NCI-H1105 treated with DMSO at 0.1 percent for 48 hours (cell line): ENCODE data around the gene NFIX.
A peak's percentile ranks its signal among the peaks of the same experiment; 100 is the strongest.

Experiments used
- DNase-seq: peaks from one replicate; lab custom pipeline; 2025; lab: John Stamatoyannopoulos, UW

Gene NFIX

DNA sequence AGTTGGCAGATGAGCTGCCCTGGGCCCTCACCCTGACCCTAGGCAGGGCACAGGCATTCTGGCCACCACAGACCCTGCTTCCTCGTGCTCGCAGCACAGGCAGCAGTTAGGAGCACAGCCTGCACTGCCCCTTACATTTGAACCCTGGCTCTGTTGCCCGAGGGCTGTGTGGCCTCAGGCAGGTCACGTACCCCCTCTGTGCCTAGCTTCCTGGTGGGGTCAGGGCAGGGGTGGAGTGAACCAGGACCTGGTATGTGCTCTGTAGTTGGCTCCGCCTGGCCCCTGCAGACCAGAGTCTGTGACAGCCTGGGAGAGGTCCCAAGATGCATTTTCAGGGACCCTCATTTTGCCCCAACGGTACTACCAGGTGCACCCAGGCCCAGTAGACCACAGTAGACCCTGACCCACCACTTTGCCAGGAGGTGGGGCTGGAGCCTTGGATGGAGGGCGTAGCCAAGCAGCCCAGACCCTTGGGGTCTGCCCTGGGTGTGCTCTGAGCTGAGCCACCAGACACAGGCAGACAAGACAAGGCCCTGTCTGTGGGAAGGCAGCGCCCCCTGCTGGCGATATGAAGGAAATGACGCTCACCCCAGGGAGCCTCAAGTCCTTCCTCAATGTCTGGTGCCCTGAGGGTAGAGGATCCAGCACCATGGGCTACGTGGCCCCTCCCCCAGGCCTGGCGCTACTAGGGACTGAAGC lies 98.3 kb downstream of the NFIX start:
- peak; percentile 82 for DNase-seq

DNA sequence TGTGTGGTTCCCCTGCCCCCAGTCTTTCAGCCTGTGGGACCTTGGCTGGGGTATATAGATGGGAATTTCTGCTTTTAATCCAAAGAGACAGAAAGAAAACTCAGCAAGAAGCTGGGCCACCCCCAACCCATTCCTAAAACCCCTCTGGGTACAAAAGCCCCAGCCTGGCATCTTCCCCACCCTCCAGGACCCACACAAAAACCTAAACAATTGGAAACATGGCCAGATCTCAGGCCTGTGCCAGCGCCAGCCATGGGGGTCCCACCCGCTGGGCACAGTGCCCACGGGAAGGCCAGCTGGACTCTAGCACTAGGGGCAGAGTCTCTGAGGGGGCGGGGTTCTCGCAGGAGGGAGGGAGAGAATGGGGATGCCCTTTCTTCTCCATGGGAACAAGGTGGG lies 98.8 kb downstream of the NFIX start:
- no peak for DNase-seq

DNA sequence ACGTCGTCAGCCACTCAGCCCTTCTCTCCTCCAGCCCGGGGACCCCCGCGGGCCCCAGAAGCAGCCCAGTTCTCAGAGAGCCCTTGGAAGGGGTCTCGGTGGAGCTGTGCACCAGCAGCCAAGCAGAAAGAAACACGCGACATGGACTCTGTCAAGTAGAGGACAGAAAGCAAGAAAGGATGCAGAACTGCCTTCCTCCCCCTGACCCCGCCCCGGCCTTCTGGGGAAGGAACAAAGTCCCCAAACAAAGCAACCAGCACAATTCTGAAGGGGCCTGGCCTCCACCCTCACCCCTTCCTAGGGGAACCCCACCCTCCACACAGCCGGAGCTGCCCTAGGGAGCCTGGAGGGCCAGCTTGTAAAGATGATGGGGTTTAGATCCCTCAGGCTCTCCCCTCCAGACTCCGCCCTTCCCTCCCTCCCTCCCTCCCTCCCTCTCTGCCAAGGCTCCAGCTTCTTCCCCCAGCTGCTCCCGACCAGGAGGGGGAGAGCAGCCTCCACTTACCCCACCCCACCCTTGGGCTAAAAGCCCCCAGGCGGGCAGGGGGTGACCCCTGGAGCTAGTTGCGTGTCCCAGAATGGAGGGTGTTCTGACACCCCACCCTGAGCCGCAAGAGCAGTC lies 99.6 kb downstream of the NFIX start:
- no peak for DNase-seq

DNA sequence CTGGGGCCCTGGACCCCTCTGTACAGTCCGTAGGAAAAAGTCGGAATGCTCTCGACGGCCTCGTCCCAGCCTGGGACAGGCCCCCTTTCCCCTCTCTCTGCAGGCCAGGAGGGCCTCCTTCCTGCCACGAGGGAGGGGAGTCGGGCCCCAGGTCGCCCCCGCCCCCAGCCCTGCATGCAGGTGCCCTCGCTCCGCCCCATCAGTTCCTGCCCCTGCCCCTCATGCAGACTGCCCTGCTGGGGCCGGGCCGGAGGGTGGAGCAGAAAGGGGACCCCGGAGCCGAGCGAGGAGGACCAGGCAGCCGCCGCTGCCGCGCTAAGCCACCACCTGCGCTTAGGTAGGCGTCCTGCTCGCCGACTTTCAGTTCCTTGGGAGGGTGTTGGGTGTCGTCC lies 100.1 kb downstream of the NFIX start:
- no peak for DNase-seq

DNA sequence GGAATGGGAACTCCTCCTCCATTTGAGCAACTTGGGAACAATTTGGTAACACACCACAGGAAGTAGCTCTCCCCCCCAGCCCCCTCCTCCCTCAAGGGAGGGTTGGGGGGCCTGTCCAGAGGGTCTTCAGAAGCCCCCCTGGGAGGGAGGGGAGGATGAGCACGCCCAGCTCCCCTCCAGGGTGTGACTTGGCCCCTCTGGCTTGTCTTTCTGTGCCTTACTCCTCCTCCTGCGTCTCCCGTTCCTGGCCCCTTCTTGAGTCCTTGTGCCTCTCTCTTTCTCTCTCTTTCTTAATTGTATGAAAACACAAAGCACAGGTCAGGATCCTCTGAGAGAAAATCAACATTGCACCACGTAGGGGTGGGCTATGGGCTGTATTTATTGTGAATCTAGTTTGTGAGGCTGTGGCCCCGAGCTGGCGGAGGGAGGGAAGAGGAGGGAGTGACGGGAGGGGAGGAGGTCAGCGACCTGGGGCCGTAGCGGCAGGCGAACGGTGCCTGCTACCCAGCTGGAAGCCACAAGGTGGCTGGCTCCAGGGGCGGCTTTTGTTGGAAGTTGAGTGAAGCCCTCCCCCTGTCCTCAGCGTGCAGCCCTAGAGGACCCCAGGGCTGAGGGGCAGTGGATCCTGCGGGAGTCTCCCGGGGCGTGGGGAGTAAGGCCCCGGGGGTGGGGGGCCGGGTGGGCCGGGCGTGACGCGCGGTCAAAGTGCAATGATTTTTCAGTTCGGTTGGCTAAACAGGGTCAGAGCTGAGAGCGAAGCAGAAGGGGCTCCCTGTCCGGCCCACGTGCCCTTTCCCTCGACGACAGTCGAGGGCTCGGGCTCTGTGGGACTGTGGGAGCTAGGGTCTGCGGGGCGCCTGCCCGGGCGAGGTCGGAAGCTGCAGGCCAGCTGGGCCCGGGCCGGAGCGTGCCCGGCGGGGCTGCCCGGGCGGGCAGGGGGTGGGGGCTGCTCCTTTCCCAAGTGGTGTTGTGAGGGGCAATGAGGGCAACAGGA lies 101.0 kb downstream of the NFIX start:
- no peak for DNase-seq

DNA sequence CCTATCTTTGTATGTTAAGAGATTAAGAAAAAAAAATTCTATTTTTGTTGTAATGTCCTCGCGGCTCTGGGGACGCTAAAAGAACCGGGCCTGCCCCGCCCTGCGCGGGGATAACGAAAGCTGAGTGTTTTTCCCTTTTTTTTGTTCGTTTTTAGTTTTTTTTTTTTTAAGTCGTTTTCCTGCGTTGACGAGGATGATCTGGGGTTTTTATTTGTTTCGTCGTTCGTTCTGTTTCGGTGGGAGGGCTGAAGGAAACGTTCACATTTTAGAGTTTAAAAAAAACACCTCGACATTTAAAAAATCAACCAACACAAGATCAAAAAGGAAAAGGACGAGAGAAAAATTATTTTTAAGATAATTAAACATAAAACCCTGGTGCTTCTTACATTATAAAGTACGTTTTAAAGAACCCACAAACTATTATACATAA lies 101.8 kb downstream of the NFIX start:
- no peak for DNase-seq

DNA sequence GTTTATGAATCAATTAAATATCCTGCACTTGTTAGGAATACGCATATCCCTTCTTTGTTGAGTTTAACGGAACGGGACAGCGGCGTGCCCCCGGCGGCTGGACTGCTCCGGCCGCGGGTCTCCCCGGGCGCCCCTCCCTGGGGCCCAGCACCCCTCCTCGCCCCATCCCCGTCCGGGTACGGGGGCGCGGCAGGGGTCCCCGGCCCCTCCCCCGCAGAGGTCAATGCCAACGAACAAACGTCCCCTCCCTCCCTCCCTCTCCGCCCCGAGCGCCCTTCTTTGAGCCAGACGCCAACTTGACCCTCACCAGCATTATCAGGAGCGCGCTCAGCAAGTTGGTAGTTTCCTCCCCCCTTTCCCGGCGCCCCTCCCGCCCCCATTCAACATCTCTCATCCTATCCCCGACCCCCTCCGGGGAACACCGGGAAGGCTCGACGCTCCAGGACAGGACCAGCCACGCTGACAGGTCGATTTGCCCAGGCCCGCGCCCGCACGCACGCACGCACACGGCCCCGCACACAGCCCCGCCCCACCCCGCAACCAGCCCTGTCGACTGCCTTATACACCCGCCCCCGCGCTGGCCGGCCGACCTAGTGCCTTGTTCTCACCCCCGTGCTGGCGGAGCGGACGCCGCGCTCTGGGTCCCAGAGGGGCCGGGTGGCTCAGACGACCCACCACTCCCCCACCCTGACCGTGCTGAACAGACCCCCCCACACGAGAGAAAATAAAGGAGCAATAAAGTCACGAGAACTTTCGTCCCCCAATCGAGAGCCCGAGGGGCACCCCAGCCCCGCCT lies 102.4 kb downstream of the NFIX start:
- peak; percentile 9 for DNase-seq

DNA sequence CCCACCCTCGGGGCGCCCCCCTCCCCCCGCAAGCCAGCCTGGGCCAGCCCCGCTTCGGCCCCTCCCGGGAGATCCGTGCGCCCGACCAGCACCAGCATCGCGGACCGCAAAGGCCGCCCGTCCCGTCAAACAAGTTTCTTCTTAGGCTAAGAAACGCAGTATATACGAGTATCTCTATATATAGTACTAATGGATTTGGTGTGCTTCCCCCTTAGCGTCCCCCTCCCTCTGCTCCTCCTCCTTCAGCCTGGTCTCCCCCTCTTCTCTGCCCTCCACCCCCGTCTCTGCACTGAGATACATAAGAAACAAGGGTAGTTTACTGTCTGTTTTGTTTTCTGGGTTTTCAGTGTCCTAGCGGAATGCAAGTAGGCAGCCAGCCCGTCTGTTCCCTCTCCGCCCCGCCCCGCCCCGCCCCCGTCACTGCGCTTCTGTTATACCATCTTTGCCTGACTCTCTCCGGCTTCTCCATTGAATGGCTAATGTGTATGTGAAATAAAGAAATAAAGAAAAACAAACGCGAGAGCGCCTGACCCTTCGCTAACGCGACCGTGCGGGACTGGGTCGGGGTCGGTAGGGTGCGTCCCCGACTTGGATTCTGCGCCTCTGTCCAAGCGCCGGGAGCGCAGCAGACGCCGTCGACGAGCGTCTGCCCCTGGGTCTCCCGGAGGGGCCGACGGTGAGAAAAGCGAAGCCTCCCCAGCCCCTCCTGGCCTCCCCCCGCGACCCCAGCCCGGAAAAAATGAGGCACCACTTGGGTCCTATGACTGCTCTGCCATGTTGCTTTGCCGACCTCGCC lies 103.2 kb downstream of the NFIX start:
- DNase-seq, result no peak

DNA sequence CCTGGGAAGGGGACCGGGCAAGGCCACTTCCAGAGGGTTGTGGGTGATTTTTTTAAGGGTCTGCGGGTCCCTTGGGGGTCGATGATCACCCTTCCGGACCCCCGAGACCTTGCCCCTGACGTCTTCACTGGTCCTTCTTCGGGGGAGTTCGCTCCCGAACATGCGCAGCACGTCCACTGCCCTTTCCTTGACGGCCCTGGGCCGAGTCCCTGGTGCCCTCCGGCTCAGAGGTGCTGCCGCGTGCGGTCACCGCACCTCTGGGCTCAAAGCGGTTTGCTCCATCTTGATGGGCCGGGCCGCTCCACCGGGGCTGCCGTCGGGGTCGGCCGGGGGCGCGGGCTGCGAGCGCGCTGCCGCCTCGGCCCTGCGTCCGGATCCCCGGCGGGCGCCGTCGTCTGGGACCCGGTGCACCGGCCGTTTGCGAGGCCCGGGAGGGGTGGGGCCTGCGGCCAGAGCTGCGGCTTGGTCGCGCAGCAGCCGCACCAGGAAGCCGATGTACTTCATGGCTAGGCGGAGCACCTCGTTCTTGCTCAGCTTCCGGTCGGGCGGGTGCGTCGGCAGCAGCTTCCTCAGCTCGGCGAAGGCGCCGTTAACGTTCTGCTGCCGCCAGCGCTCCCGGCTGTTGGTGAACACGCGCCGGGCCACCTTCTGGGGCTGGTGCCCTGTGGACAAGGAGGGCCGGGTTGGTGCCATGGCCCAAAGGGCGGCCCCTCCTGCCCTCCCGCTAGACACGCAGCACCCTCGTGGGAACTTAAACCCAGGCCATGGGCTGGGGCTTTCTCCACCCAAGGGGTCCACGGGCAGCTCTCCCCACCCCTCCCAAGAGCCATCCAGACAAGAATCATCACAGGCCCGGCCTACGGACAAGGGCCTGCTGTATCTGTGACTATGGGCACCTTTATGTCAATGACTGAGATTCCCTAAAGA lies 104.1 kb downstream of the NFIX start:
- DNase-seq, result no peak

DNA sequence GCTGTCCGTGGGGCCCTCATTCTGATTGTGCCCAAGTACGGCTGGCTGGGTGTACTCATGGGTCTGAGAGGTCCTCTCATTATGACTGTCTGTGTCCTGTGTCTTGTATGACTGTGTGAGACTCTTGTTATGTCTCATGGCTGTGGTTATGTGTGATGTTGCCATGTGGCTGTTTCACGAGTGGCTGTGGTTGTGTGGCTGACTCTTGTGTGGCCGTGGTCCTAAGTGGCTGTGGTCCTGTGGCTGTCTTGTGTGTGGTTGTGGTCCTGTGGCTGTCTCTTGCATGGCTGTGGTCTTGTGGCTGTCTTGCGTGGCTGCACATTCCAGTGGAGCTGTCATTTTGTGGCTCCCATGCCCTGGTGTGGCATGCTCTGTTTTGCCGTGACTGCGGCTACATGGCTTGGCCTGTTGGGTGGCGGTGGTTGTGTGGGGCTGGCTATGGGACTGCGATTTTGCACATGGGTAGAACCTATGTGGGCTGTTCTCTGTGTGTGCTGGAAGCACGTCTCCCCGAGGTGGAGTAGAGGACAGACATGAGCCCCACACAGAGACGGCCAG lies 104.8 kb downstream of the NFIX start:
- DNase-seq, result no peak

DNA sequence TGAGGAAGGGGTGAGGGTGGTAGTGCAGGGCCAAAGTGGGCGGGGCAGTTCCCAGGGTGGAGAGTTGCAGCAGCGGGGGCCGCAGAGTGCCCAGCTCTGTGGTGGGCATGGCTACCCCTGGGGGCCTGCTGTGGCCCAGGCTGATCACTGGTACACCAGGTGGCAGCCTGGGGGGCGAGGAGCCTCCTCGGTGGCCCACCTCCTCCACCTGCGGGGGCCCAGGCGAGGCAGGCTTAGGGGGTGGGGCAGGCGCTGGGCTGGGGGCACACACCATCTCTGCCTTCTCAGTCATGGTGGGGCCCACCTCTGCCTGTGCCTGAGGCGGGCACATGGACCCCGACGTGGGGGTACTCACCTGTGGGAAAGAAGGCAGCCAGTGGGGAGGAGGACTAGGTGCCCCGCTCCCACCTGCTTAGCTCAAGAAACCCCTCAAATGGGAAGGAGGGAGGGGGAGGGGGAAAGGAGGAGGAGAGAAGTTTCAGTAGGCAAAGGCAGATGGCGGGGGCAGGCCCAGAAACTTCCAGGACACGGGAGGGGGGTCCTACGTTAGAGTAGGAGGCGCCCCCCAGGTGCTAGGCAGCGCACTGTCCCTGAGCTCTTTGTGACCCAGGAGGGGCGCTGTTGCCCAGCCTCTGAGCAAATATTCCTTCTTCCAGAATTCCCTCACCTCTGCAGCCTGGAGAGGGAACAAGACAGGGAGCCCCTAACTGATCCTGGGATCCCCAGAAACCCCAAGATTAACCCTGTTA lies 105.7 kb downstream of the NFIX start:
- no peak for DNase-seq

DNA sequence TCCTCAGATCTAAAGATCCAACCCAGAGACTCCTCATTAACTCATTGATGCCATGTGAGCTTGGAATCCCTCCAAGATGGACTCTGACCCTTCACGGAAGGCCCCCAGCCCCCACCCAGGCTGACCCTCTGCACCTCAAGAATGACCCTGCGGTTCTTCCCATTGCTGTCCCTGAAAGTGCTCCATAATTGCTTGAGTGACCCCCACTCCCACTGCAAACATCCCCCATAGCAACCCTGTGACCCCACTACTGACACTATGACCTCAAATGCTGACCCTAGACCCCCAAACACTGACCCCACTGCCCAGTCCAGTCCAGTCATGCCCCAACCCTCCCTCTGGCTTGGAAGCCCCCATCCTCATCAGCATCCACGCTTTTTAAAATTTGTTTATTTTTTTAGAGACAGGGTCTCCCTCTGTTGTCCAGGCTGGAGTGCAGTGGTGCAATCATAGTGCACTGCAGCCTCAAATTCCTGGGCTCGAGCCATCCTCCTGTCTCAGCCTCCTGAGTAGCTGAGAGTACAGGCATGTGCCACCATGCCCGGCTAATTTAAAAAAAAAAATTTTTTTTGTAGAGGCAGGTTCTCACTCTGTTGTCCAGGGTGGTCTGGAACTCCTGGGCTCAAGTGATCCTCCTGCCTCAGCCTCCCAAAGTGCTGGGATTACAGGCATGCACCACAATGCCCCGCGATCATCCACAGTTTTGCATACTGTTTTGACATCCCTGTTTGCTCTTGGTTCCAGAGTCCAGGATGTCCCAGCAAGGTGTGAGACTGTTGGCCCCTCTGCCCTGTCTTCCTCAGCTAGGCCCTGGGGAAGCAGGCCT lies 106.5 kb downstream of the NFIX start:
- DNase-seq, result no peak

DNA sequence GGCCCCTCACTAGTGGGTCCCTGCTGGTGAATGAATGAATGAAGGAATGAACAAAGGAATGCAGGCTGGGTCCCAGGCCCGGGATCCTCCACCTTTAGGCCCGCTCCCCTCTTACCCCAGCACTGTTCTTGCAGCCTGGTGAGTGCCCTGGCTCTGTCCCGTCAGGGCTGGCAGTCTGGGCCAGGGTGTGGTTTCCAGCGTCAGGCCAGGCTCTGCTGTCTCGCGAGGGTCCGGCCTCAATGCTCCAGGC lies 107.1 kb downstream of the NFIX start:
- no peak for DNase-seq

DNA sequence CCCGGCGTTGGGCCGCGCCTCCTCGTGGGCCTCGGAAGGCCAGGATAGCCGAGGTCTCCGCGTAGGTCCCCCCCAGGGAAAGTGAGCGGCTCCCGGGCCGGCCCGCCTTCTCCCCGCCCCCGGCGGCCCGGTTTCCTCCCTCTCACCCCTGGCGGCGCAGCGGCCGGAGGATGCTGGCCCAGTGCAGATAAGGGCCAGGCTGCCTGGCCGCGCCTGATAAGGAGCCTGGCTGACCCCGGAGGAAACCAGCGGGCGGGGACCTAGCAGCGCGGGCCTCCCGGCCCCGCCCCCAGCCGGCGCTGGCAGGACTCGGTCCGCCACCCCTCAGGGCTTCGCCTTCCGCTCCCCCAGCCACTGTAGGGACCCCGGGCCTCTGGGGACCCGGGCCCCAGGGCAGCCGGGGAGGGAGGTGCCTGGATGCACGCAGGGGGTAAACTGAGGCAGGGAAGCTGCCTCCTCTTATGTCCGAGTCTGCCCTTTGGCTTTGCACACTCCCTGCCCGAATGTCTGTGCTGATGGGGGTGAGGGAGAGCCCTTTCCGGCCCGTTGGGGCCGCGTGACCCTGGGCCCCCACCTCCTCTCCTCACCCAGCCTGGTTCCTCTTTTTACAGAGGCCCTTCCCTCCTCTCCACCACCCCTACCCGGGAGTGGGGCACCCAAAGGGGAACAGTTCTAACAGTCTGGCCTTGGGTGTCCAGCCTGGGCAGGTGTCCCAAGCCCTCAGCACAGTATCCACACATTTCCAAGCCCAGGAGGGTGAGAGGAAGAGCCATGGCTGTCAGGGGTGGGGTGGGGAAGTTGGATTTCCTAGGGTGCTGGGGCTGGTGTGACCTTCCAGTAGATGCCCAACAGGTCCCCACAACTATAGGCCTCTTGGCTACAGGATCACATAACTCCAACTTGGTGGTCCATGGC lies 107.6 kb downstream of the NFIX start, which contains the start of gene LYL1:
Gene LYL1 (minus strand): TSS at position 193 of the 915 bp plus-strand sequence. CDS start 1,687 bp downstream, outside the sequence.
- DNase-seq, result no peak

DNA sequence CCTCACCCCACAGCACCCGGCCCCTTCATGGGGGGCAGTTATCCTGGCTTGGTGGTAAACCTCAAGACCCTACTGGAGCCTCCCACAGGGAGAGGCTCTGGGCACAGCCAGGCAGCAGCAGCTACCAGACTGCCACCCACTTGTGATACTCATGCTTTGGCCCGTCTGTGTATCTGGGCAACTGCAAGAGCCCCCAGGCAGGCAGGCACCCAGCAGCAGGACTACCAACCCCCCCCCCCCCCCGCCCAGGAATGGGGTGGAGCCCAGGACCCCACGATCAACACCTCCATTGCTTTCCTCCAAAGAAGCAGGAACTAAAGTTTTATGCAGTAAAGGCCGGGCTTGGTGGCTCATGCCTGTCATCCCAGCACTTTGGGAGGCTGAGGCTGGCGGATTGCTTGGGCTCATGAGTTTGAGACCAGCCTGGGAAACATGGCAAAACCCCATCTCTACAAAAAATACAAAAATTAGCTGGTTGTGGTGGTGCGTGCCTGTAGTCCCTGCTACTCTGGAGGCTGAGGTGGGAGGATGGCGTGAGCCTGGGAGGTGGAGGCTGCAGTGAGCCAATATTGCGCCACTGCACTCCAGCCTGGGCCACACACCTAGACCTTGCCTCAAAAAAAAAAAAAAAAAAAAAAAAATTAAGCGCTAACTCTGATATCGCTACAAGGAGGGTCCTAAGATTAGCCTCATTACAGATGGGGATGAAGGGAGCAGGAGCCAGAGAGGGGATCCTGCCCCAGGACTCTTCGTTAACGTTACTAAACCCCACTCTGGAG lies 108.5 kb downstream of the NFIX start:
- no peak for DNase-seq

DNA sequence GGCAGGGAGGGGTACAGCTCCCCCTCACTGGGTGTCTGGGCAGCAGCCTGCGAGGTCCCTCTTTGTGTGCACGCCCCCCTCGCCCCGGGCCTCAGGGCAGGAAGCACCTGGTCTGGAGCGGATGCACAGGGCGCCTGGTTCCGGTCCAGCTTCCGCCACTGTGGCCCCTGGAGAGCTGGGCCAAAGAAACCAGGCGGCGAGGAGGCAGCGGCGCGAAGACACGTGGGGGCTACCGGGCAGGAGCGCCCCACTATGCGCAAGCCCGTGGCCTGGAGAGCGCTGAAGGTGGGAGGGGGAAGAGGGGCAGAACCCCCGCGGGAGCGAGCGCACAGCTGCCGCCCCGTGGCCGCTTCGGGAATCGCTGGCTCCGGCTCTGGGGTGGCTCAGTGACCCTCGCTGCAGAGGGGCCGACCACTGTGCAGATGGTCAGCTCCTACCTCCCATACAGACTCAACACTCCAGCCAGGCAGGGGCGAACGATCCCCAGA lies 109.1 kb downstream of the NFIX start:
- no peak for DNase-seq
